NCI-H2196 (cell line): Measurements from ENCODE around the gene SYNPO2L.
A peak's percentile ranks its signal among the peaks of the same experiment; 100 is the strongest.
"Not testable (repeated sequence)": the region's sequence is repeated elsewhere in the genome, so short reads cannot be mapped to it uniquely, and the experiment has no call there.

Experiments used
- DNase-seq: peaks from one replicate; lab custom pipeline; 2025; ENCODE audit not compliant: unreplicated experiment; lab: John Stamatoyannopoulos, UW

Gene SYNPO2L

GRCh38 chr10:73625004-73625883, 30.6 kb downstream of the SYNPO2L start:
- no peak for DNase-seq

- DNase-seq, result no peak
These were observed 32.8 kb downstream of the SYNPO2L start for GRCh38 chr10:73623056-73623455.

- DNase-seq, result not testable (repeated sequence)
These were observed 34.9 kb downstream of the SYNPO2L start for GRCh38 chr10:73620974-73621373.

GRCh38 chr10:73617143-73617542, 38.7 kb downstream of the SYNPO2L start:
- not testable (repeated sequence) for DNase-seq

GRCh38 chr10:73614720-73615119, 41.1 kb downstream of the SYNPO2L start:
- no peak for DNase-seq

GRCh38 chr10:73609116-73609515, 46.7 kb downstream of the SYNPO2L start:
- DNase-seq, result no peak

GRCh38 chr10:73601486-73601921, 54.3 kb downstream of the SYNPO2L start:
- peak; percentile 58 for DNase-seq

GRCh38 chr10:73597346-73597745, 58.5 kb downstream of the SYNPO2L start:
- DNase-seq, result no peak
